OCI-LY7 (cell line): ENCODE measurements around the gene MSLN.

Experiments
- EZH2phosphoT487 ChIP-seq: fragments of 200-600 bp; sonication (generic); IDR thresholded peaks from 2 replicates; pipeline ENCODE4 v1.6.1; 2018; ENCODE audit warnings: low read depth, borderline replicate concordance, mild to moderate bottlenecking, mixed run types, antibody characterized with exemption, low read length, moderate library complexity, mixed read lengths
- TF ChIP-seq, protein P1 (sequence below): fragments of 200-600 bp; sonication (generic); conservative IDR thresholded peaks from 2 replicates; pipeline ENCODE4 v1.5.1; 2014; ENCODE audit warnings: mild to moderate bottlenecking, antibody characterized with exemption, low read length, moderate library complexity, mixed read lengths

DNA sequence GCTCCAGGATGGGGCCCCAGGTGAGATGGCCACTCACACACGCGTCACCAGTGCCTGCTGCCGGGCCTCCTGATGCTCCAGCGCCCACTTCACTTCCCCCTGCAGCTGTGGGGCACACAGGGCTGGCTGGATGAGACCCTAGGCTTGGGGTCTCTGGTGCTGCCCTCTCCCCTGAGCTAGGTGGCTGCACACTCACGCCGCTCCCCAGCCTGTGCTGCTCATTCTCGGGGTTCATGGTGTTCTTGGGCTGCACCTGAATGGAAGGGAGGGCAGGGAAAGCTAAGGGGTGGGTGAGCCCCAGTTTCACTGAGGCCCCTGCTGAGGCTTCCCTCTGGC lies 35.5 kb upstream of the MSLN start:
- TF ChIP-seq, protein P1, sequence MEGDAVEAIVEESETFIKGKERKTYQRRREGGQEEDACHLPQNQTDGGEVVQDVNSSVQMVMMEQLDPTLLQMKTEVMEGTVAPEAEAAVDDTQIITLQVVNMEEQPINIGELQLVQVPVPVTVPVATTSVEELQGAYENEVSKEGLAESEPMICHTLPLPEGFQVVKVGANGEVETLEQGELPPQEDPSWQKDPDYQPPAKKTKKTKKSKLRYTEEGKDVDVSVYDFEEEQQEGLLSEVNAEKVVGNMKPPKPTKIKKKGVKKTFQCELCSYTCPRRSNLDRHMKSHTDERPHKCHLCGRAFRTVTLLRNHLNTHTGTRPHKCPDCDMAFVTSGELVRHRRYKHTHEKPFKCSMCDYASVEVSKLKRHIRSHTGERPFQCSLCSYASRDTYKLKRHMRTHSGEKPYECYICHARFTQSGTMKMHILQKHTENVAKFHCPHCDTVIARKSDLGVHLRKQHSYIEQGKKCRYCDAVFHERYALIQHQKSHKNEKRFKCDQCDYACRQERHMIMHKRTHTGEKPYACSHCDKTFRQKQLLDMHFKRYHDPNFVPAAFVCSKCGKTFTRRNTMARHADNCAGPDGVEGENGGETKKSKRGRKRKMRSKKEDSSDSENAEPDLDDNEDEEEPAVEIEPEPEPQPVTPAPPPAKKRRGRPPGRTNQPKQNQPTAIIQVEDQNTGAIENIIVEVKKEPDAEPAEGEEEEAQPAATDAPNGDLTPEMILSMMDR: no peak
- no peak for TF ChIP-seq EZH2phosphoT487
